Stromal cell of bone marrow (primary cell): ENCODE measurements around the gene PCNX3.
"Not testable (repeated sequence)": the region's sequence is repeated elsewhere in the genome, so short reads cannot be mapped to it uniquely, and the experiment has no call there.

Experiments
- DNase-seq: peaks from one replicate; pipeline ENCODE4 v3.0.0-alpha.2; 2012; ENCODE audit warnings: low read depth

PCNX3 gene

GRCh38 chr11:65620666-65621065 is 5.1 kb downstream of the PCNX3 start:
- DNase-seq: no peak

- DNase-seq: no peak
These were observed 5.9 kb downstream of the PCNX3 start for GRCh38 chr11:65621460-65621859.

GRCh38 chr11:65622011-65622410 is 6.4 kb downstream of the PCNX3 start:
- DNase-seq: no peak

GRCh38 chr11:65623177-65623576 is 7.6 kb downstream of the PCNX3 start:
- DNase-seq: no peak

- DNase-seq: no peak
These were observed 8.5 kb downstream of the PCNX3 start for GRCh38 chr11:65623852-65624616.

- DNase-seq: no peak
These were observed 9.5 kb downstream of the PCNX3 start for GRCh38 chr11:65624931-65625627.

- no peak for DNase-seq
These were observed 10.2 kb downstream of the PCNX3 start for GRCh38 chr11:65625628-65626342.

- no peak for DNase-seq
These were observed 11.6 kb downstream of the PCNX3 start for GRCh38 chr11:65627202-65627601.

GRCh38 chr11:65629579-65629978 is 14.0 kb downstream of the PCNX3 start:
- no peak for DNase-seq

GRCh38 chr11:65630215-65630614 is 14.6 kb downstream of the PCNX3 start:
- no peak for DNase-seq

GRCh38 chr11:65633390-65634108 is 18.0 kb downstream of the PCNX3 start:
- DNase-seq: no peak

- DNase-seq: no peak
These were observed 18.5 kb downstream of the PCNX3 start for GRCh38 chr11:65634109-65634436.

- DNase-seq: no peak
These were observed 18.9 kb downstream of the PCNX3 start for GRCh38 chr11:65634440-65634839.

- DNase-seq: no peak
These were observed 19.5 kb downstream of the PCNX3 start for GRCh38 chr11:65634905-65635731.

GRCh38 chr11:65636108-65637031 is 20.8 kb downstream of the PCNX3 start:
- DNase-seq: no peak

GRCh38 chr11:65637032-65637557 is 21.5 kb downstream of the PCNX3 start:
- no peak for DNase-seq

- peak; percentile 65 for DNase-seq
These were observed 22.3 kb downstream of the PCNX3 start, which contains the start of gene SIPA1 for GRCh38 chr11:65637794-65638419. SIPA1 (plus strand) TSS chr11:65638101; CDS start chr11:65640922, 2,821 bp downstream.

GRCh38 chr11:65639228-65639597 is 23.6 kb downstream of the PCNX3 start:
- not testable (repeated sequence) for DNase-seq

- DNase-seq: no peak
These were observed 24.3 kb downstream of the PCNX3 start for GRCh38 chr11:65639623-65640482.
